Liver (tissue), 9 donors: ENCODE data around the gene XKR3. TPM values are rescaled to one million over a fixed set of nuclear protein-coding genes. Genes with fewer than 3 reads are reported as not detected.

Experiments
- DNase-seq: peaks from one replicate; pipeline ENCODE4 v3.0.0-alpha.2; 2017; ENCODE audit warnings: low spot score
- H3K27ac ChIP-seq, 2 donors: one replicate each; pipeline ENCODE4 v1.7.0; 2013; ENCODE audit warnings: inconsistent platforms in 2 of 2, low read length in 2 of 2, control low read depth in 1 of 2, low read depth in 1 of 2, mild to moderate bottlenecking in 1 of 2
- H3K27me3 ChIP-seq, 4 donors: one replicate each; pipeline versions ENCODE4 v1.6.1 to v1.7.0; 2013; ENCODE audit warnings: low read length in 3 of 4, inconsistent platforms in 1 of 4, mild to moderate bottlenecking in 1 of 4, moderate library complexity in 1 of 4; ENCODE audit not compliant: control insufficient read depth in 4 of 4, insufficient read depth in 4 of 4
- H3K36me3 ChIP-seq, 4 donors: one replicate each; pipeline versions ENCODE4 v1.6.1 to v1.7.0; 2013; ENCODE audit warnings: low read length in 3 of 4, mild to moderate bottlenecking in 3 of 4, low read depth in 1 of 4, moderate library complexity in 1 of 4; ENCODE audit not compliant: control insufficient read depth in 4 of 4, insufficient read depth in 3 of 4
- H3K4me1 ChIP-seq, 4 donors: one replicate each; pipeline versions ENCODE4 v1.6.1 to v1.7.0; 2013; ENCODE audit warnings: low read length in 3 of 4, mild to moderate bottlenecking in 3 of 4, moderate library complexity in 1 of 4; ENCODE audit not compliant: control insufficient read depth in 4 of 4, insufficient read depth in 4 of 4
- H3K4me3 ChIP-seq, 3 donors: one replicate each; pipeline versions ENCODE4 v1.6.1 to v1.7.0; 2013; ENCODE audit warnings: low read length in 3 of 3, control low read depth in 1 of 3, low read depth in 1 of 3, mild to moderate bottlenecking in 1 of 3
- H3K9ac ChIP-seq, 2 donors: one replicate each; pipeline ENCODE4 v1.7.0; 2013; ENCODE audit warnings: low read length in 2 of 2, mild to moderate bottlenecking in 2 of 2, moderate library complexity in 2 of 2, control low read depth in 1 of 2, low read depth in 1 of 2
- H3K9me3 ChIP-seq, 4 donors: one replicate each; pipeline versions ENCODE4 v1.6.1 to v1.7.0; 2013; ENCODE audit warnings: low read length in 3 of 4; ENCODE audit not compliant: control insufficient read depth in 4 of 4
- EGR1 ChIP-seq, 2 donors: IDR thresholded peaks; 2 replicates each; pipeline ENCODE4 v1.6.1; 2016 to 2018; ENCODE audit warnings: antibody characterized with exemption in 2 of 2, low read depth in 2 of 2
- FOXA1 ChIP-seq: IDR thresholded peaks from 2 replicates; pipeline ENCODE4 v1.6.1; 2016; ENCODE audit warnings: antibody characterized with exemption
- HNF4G ChIP-seq: IDR thresholded peaks from 2 replicates; pipeline ENCODE4 v1.6.1; 2016; ENCODE audit warnings: antibody characterized with exemption
- JUND ChIP-seq, 2 donors: IDR thresholded peaks; 2 replicates each; pipeline ENCODE4 v1.6.1; 2016; ENCODE audit warnings: antibody characterized with exemption in 2 of 2
- NR2F2 ChIP-seq: IDR thresholded peaks from 2 replicates; pipeline ENCODE4 v1.6.1; 2016; ENCODE audit warnings: antibody characterized with exemption
- RAD21 ChIP-seq, 2 donors: IDR thresholded peaks; 2 replicates each; pipeline ENCODE4 v1.6.1; 2016; ENCODE audit warnings: antibody characterized with exemption in 2 of 2, mild to moderate bottlenecking in 2 of 2
- RXRA ChIP-seq, 2 donors: IDR thresholded peaks; 2 replicates each; pipeline ENCODE4 v1.6.1; 2017 to 2018; ENCODE audit warnings: antibody characterized with exemption in 2 of 2, mild to moderate bottlenecking in 1 of 2
- SP1 ChIP-seq: IDR thresholded peaks from 2 replicates; pipeline ENCODE4 v1.6.1; 2018; ENCODE audit warnings: antibody characterized with exemption, mild to moderate bottlenecking
- TAF1 ChIP-seq: conservative IDR thresholded peaks from 2 replicates; pipeline ENCODE4 v1.6.1; 2016; ENCODE audit warnings: antibody characterized with exemption, mild to moderate bottlenecking
- YY1 ChIP-seq: IDR thresholded peaks from 2 replicates; pipeline ENCODE4 v1.6.1; 2016; ENCODE audit warnings: antibody characterized with exemption, mild to moderate bottlenecking
- WGBS: extraction: QIAGEN DNeasy Blood & Tissue Kit; methylation state at CpG from one replicate; pipeline ENCODE4 v1.1.7; 2013; 5-methylcytosine and 5-hydroxymethylcytosine counted together
- polyA plus RNA-seq, 2 donors: library from polyadenylated mRNA; stranded (reverse) in 1 of 2; unstranded in 1 of 2; fragments of 200-250 nt in 1 of 2; fragments of >200 nt in 1 of 2; fragmentation: Nextera tagmentation in 1 of 2; extraction: Ambion mirVana in 1 of 2; gene quantifications; one replicate each; pipeline versions ENCODE4 v1.2.1 to v1.2.3, GENCODE V29; 2013 to 2015
- total RNA-seq, 2 donors: library from RNA; depleted of rRNA; stranded (reverse); fragments of >200 nt; gene quantifications; one replicate each; pipeline ENCODE4 v1.2.3, GENCODE V29; 2014
- TF ChIP-seq, protein P1 (sequence below): IDR thresholded peaks from 2 replicates; pipeline ENCODE4 v1.6.1; 2016; ENCODE audit warnings: antibody characterized with exemption, mild to moderate bottlenecking
- TF ChIP-seq, protein P2 (sequence below): IDR thresholded peaks from 2 replicates; pipeline ENCODE4 v1.6.1; 2016; ENCODE audit warnings: antibody characterized with exemption
- donor health status: healthy.
- donor health status: healthy.
- donor health status: healthy.
- donor health status: healthy.
- donor health status: healthy.

The XKR3 gene
- total and polyA plus RNA-seq, 4 donors = not detected

DNA sequence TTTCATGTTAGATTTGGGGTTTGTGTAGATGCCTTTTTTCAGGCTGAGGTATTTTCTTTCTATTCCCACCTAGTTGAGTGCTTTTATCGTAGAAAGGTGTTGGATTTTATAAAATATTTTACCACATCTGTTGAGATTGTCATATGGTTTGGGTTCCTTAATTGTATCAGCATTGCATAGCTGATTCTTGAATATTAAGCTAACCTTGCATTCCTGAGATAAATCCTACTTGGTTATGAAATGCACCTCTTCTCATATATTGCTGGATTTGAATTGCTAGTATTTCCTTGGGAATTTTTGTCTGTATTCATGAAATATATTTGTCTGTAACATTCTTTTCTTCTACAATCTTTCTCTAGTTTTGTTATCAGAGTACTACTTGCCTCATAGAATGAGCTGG, 10.1 kb downstream of the XKR3 start:
- no peaks in the 10 kb centered on the region for H3K36me3 ChIP-seq
- TF ChIP-seq SP1 (no peak), YY1 (no peak)
- H3K27ac ChIP-seq = no peak overlapping the region
- 42% methylated on average over 1 of the region's 1 CpG for WGBS
- H3K9ac ChIP-seq = no peak overlapping the region
- no peak for DNase-seq
- no peaks in the 10 kb centered on the region for H3K4me1 ChIP-seq
- H3K27me3 ChIP-seq = peaks cover 0 to 3% (median 1%) of the 10 kb centered on the region in 4 donors
- no peak overlapping the region for H3K4me3 ChIP-seq
- peaks cover 0 to 4% (median 0%) of the 10 kb centered on the region in 4 donors for H3K9me3 ChIP-seq

DNA sequence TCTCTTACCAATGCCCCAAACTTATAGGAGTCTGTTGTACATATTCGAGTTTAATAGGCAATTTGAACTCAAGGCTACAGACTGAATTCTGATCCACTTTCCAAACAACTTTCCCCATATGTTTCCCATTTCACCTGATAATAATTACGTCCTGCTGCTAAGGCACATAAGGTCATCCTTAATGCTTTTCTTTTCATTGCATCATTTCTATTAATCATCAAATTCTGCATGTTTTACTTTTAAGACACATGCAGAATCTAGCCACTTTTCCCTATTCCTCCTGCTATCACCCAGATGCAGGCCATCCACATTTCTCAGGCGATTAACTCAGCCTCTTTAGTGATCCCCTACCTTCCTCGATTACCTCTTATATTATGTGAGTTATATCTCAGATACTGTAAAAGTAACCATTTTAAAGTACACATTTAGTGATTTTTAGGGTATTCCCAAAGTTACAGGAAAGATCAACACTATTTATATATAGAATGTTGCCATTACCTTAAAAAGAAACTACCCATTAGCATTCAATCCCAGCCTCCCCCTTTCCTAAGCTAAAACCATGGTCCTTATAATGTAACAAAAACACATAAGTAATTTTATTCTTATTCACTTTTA, 14.9 kb downstream of the XKR3 start:
- peaks cover 0 to 2% (median 0%) of the 10 kb centered on the region in 4 donors for H3K27me3 ChIP-seq
- no peaks in the 10 kb centered on the region for H3K36me3 ChIP-seq
- H3K9me3 ChIP-seq = no peaks in the 10 kb centered on the region
- 62% methylated on average over 4 of the region's 4 CpGs for WGBS
- no peak overlapping the region for H3K27ac ChIP-seq
- DNase-seq = no peak
- no peak overlapping the region for H3K4me3 ChIP-seq
- no peak for TF ChIP-seq EGR1 (IDR thresholded peaks at IDR 0.05; ENCODE audit: low read depth in 2 of 2)
- TF ChIP-seq FOXA1 = no peak
- no peak for TF ChIP-seq YY1
- TF ChIP-seq HNF4G = no peak
- TF ChIP-seq, protein P1, sequence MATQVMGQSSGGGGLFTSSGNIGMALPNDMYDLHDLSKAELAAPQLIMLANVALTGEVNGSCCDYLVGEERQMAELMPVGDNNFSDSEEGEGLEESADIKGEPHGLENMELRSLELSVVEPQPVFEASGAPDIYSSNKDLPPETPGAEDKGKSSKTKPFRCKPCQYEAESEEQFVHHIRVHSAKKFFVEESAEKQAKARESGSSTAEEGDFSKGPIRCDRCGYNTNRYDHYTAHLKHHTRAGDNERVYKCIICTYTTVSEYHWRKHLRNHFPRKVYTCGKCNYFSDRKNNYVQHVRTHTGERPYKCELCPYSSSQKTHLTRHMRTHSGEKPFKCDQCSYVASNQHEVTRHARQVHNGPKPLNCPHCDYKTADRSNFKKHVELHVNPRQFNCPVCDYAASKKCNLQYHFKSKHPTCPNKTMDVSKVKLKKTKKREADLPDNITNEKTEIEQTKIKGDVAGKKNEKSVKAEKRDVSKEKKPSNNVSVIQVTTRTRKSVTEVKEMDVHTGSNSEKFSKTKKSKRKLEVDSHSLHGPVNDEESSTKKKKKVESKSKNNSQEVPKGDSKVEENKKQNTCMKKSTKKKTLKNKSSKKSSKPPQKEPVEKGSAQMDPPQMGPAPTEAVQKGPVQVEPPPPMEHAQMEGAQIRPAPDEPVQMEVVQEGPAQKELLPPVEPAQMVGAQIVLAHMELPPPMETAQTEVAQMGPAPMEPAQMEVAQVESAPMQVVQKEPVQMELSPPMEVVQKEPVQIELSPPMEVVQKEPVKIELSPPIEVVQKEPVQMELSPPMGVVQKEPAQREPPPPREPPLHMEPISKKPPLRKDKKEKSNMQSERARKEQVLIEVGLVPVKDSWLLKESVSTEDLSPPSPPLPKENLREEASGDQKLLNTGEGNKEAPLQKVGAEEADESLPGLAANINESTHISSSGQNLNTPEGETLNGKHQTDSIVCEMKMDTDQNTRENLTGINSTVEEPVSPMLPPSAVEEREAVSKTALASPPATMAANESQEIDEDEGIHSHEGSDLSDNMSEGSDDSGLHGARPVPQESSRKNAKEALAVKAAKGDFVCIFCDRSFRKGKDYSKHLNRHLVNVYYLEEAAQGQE = no peak
- no peak for TF ChIP-seq SP1
- no peak for TF ChIP-seq NR2F2
- TF ChIP-seq RAD21 (IDR thresholded peaks at IDR 0.05) = no peak
- no peak for TF ChIP-seq JUND (IDR thresholded peaks at IDR 0.05)
- TF ChIP-seq RXRA (IDR thresholded peaks at IDR 0.05) = no peak
- no peak for TF ChIP-seq TAF1
- H3K9ac ChIP-seq = no peak overlapping the region
- H3K4me1 ChIP-seq = no peaks in the 10 kb centered on the region

DNA sequence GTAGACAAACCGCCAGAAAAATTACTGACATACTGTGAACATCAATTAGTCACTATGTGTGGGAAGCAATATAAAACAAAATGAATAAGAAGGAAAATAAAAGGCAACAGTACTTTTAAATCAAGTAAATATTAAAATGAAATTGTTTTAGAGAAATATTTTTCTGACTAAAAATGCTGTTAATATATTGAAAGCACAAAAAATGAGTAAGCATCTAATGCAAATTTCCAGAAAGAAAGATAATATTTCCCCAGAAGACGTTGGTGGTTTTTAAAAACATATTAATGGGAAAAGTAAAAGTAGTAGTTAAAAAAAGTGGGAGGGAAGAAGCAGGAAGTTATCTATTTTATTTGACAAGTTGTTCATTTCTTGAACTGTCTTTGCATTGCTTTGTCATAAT, 16.5 kb downstream of the XKR3 start:
- Histone ChIP-seq H3K27me3 (peaks cover 0 to 3% (median 0%) of the 10 kb centered on the region in 4 donors), H3K36me3 (no peaks in the 10 kb centered on the region), H3K4me1 (no peaks in the 10 kb centered on the region), H3K27ac (no peak overlapping the region), H3K4me3 (no peak overlapping the region), H3K9me3 (no peaks in the 10 kb centered on the region), H3K9ac (no peak overlapping the region)
- DNase-seq = no peak
- WGBS = 46% methylated on average over 2 of the region's 2 CpGs
- TF ChIP-seq FOXA1 (no peak), SP1 (no peak), HNF4G (no peak), RXRA (IDR thresholded peaks at IDR 0.05) (no peak), YY1 (no peak), NR2F2 (no peak), TAF1 (no peak)
- TF ChIP-seq, protein P2, sequence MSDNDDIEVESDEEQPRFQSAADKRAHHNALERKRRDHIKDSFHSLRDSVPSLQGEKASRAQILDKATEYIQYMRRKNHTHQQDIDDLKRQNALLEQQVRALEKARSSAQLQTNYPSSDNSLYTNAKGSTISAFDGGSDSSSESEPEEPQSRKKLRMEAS = no peak
